Nephron (organoid): Measurements from ENCODE around the gene ARTN.

ENCODE experiments used
- H3K27ac Mint-ChIP-seq, 3 experiments: 2 replicates each; pipeline ENCODE4 v1.8.0; 2020; ENCODE audit warnings: mixed read lengths in 3 of 3, mild to moderate bottlenecking in 2 of 3, moderate library complexity in 1 of 3
- H3K27me3 Mint-ChIP-seq: 2 replicates; pipeline ENCODE4 v1.8.0; 2021; ENCODE audit warnings: low read depth, mild to moderate bottlenecking, moderate library complexity, mixed read lengths
- H3K36me3 Mint-ChIP-seq: 2 replicates; pipeline ENCODE4 v1.8.0; 2020; ENCODE audit warnings: low read depth, mixed read lengths
- H3K4me1 Mint-ChIP-seq: 2 replicates; pipeline ENCODE4 v1.8.0; 2020; ENCODE audit warnings: mixed read lengths
- H3K4me3 Mint-ChIP-seq, 3 experiments: 2 replicates each; pipeline ENCODE4 v1.8.0; 2020; ENCODE audit warnings: mild to moderate bottlenecking in 3 of 3, mixed read lengths in 3 of 3, moderate library complexity in 2 of 3
- H3K9me3 Mint-ChIP-seq: 2 replicates; pipeline ENCODE4 v1.8.0; 2020; ENCODE audit warnings: mixed read lengths
- CTCF ChIP-seq, 3 experiments: fragments of 200-600 bp; sonication (generic); IDR thresholded peaks; one replicate each; pipeline ENCODE4 v1.5.0; 2021; ENCODE audit warnings: antibody characterized with exemption in 3 of 3; ENCODE audit not compliant: unreplicated experiment in 3 of 3

ARTN gene

GRCh38 chr1:43976890-43977289 is 43.3 kb downstream of the ARTN start:
- Mint-ChIP-seq H3K4me1 (peaks cover 48% of the 10 kb centered on the region), H3K9me3 (no peaks in the 10 kb centered on the region), H3K27ac (peak overlapping the region in 1 of 3 experiments; percentile 86), H3K27me3 (no peaks in the 10 kb centered on the region), H3K36me3 (peaks cover 29% of the 10 kb centered on the region), H3K4me3 (peak overlapping the region; percentile 94 to 95 (median 94))
- no peak for TF ChIP-seq CTCF (IDR thresholded peaks at IDR 0.05; ENCODE audit: unreplicated experiment in 3 of 3)

DNA sequence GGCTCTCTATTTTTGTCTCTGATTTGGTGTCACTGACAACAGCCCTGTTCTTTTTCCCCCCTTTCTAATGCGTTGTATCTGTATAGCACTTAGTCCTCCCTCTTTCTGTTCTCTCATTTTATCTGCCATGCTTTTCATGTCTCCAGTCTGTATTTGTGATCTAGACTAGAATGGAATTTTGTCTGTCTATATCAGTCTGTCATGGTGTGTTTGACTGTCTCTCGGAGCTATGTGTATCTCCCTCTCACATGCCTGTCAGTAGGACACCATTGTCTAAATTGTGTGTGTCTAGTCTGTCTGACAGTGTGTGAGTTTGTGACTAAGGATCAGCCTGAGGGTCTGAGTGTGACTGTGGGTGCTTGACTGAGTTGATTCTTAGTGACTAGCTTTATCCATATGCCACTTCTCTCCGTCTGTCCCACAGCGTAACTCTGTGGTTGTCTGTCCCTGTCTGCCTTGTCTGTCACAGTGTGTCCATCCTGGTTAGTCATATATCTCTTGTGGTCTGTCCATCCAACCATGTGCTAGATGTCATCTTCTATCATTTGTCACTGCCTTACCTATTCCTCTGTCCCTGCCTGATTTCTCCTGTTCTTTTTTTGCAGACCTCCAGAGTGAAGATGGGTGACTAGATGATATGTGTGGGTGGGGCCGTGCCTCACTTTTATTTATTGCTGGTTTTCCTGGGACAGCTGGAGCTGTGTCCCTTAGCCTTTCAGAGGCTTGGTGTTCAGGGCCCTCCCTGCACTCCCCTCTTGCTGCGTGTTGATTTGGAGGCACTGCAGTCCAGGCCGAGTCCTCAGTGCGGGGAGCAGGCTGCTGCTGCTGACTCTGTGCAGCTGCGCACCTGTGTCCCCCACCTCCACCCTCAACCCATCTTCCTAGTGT is 44.0 kb downstream of the ARTN start:
- H3K36me3 Mint-ChIP-seq = peaks cover 29% of the 10 kb centered on the region
- no peaks in the 10 kb centered on the region for H3K9me3 Mint-ChIP-seq
- TF ChIP-seq CTCF (IDR thresholded peaks at IDR 0.05; ENCODE audit: unreplicated experiment in 3 of 3) = no peak
- H3K4me3 Mint-ChIP-seq = peak overlapping the region; percentile 94 to 95 (median 94)
- peak overlapping the region in 1 of 3 experiments; percentile 0 for H3K27ac Mint-ChIP-seq
- peaks cover 51% of the 10 kb centered on the region for H3K4me1 Mint-ChIP-seq
- H3K27me3 Mint-ChIP-seq = no peaks in the 10 kb centered on the region

DNA sequence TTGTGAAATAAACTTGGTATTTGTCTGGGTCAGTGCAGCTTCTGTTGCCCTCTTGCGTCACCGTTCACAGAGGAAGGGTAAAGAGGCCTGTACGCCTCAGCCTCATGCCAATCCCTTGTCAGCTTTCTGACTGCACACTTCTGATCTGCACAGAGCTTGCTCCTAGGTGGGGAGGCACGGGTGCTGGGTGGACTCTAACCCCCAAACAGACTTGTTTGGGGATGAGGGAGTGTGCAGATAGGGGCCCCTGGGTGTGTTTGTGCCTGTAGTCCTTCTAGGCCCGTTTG is 44.6 kb downstream of the ARTN start:
- Mint-ChIP-seq H3K4me3 (peak overlapping the region; percentile 94 to 95 (median 94)), H3K4me1 (peaks cover 57% of the 10 kb centered on the region), H3K27ac (peak overlapping the region in 2 of 3 experiments; percentile 64 to 78), H3K27me3 (no peaks in the 10 kb centered on the region), H3K36me3 (peaks cover 29% of the 10 kb centered on the region), H3K9me3 (no peaks in the 10 kb centered on the region)
- TF ChIP-seq CTCF (IDR thresholded peaks at IDR 0.05; ENCODE audit: unreplicated experiment in 3 of 3) = no peak

GRCh38 chr1:43978551-43979260 is 45.1 kb downstream of the ARTN start, which contains the start of gene B4GALT2:
Gene B4GALT2, plus strand, starts transcription at chr1:43979210. Its CDS starts 1,951 bp downstream, at chr1:43981161.
- H3K27ac Mint-ChIP-seq = peak within 1 kb of the TSS; percentile 25 to 78 (median 75)
- H3K27me3 Mint-ChIP-seq = no peaks in the 10 kb centered on the region
- peaks cover 33% of the 10 kb centered on the region for H3K36me3 Mint-ChIP-seq
- peaks cover 60% of the 10 kb centered on the region for H3K4me1 Mint-ChIP-seq
- no peaks in the 10 kb centered on the region for H3K9me3 Mint-ChIP-seq
- TF ChIP-seq CTCF (IDR thresholded peaks at IDR 0.05; ENCODE audit: unreplicated experiment in 3 of 3) = no peak
- H3K4me3 Mint-ChIP-seq = peak within 1 kb of the TSS; percentile 94 to 95 (median 94)

DNA sequence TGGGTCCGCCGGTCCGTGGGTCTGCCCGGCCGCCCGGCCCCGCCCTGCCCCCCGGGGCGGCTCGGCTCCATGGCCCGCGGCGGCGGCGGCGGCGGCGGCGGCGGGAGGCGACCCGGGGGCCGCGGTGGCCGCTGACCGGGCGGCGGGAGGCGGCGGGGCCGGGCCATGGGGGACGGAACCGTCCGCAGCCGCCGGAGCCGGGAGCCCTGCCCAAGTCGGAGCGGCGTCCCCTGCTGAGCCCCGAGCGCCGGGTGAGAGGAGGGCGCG is 45.6 kb downstream of the ARTN start:
- H3K4me1 Mint-ChIP-seq = peaks cover 56% of the 10 kb centered on the region
- H3K4me3 Mint-ChIP-seq = no peak overlapping the region
- no peak overlapping the region for H3K27ac Mint-ChIP-seq
- H3K36me3 Mint-ChIP-seq = peaks cover 36% of the 10 kb centered on the region
- H3K27me3 Mint-ChIP-seq = no peaks in the 10 kb centered on the region
- H3K9me3 Mint-ChIP-seq = no peaks in the 10 kb centered on the region
- TF ChIP-seq CTCF (IDR thresholded peaks at IDR 0.05; ENCODE audit: unreplicated experiment in 3 of 3) = no peak
